ENCODE measurements around the gene SRA1. TPM values are rescaled to one million over a fixed set of nuclear protein-coding genes. Genes with fewer than 3 reads are reported as not detected.

SRA1 gene
- total RNA-seq, 2 experiments from 2014 or later, result 34.4 to 36.9 TPM

DNA sequence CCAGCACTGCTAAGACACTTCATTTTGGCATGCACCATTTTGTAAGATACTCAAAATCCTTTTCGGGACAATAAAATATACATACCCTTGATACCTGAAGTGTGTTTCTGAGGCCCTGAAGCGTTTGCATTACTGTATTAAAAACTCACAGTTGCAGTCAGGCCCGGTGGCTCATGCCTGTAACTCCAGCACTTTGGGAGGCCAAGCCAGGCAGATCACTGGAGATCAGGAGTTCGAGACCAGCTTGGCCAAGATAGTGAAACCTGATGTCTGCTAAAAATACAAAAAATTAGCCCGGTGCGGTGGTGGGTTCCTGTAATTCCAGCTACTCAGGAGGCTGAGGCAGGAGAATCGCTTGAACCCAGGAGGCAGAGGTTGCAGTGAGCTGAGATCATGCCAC, 12.3 kb downstream of the SRA1 start:
- DNase-seq, result no peak
- peaks cover 23% of the 10 kb centered on the region for H3K4me1 Mint-ChIP-seq
- no peak overlapping the region for H3K4me3 Mint-ChIP-seq
- H3K27me3 Mint-ChIP-seq, result no peaks in the 10 kb centered on the region
- H3K27ac Mint-ChIP-seq, result no peak overlapping the region
- no peak for ATAC-seq (ENCODE audit: low read depth)
- no peaks in the 10 kb centered on the region for H3K9me3 Mint-ChIP-seq
- POLR2A ChIA-PET, result no interaction called here
- peaks cover 20% of the 10 kb centered on the region for H3K36me3 Mint-ChIP-seq

- Mint-ChIP-seq H3K4me1 (peaks cover 9% of the 10 kb centered on the region), H3K27ac (no peak overlapping the region), H3K27me3 (no peaks in the 10 kb centered on the region), H3K9me3 (no peaks in the 10 kb centered on the region), H3K4me3 (no peak overlapping the region), H3K36me3 (peaks cover 23% of the 10 kb centered on the region)
- ATAC-seq (ENCODE audit: low read depth) (no peak), DNase-seq (no peak)
- POLR2A ChIA-PET, result no interaction called here
Observed at GRCh38 chr5:140542972-140543371, 14.3 kb downstream of the SRA1 start.

DNA sequence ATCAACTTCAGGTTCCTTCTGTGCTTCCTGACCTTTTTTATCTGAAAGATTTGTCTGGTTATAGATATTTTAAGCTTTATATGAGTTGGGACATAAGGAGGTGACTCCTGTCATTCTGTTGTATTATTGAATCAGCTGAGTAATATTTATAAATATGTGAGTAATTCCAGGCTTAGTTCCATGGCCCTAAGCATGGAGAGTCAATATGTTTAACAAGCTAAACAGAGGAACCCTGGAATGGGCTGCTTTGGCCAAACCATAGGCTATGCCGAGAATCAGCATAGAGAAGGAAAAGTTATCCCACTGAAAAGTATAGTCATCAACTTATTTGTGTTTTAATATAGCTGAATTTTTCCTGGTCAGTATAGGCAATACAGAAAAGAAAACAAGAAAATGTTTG, 17.0 kb downstream of the SRA1 start:
- H3K4me1 Mint-ChIP-seq, result no peaks in the 10 kb centered on the region
- no peak for DNase-seq
- no peak overlapping the region for H3K27ac Mint-ChIP-seq
- no peaks in the 10 kb centered on the region for H3K9me3 Mint-ChIP-seq
- H3K27me3 Mint-ChIP-seq, result no peaks in the 10 kb centered on the region
- POLR2A ChIA-PET, result no interaction called here
- H3K36me3 Mint-ChIP-seq, result peaks cover 31% of the 10 kb centered on the region
- H3K4me3 Mint-ChIP-seq, result no peak overlapping the region
- no peak for ATAC-seq (ENCODE audit: low read depth)

DNA sequence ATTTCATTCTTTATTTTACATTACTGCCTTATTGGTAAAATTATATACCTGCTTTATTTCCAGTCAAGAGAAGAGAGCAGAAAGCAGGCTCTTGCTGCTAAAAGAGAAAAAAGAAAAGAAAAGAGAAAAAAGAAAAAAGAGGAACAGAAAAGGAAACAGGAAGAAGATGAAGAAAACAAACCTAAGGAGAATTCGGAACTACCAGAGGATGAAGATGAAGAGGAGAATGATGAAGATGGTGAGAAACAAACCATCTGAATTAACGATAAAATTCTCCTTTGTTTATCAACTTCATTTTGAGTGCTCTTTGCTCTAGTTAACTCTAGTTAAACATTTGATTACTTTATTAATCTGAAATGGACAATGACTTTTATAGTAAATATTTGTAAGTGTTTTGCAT, 33.3 kb downstream of the SRA1 start:
- POLR2A ChIA-PET, result no interaction called here
- no peaks in the 10 kb centered on the region for H3K4me1 Mint-ChIP-seq

GRCh38 chr5:140513124-140513523, 44.1 kb downstream of the SRA1 start:
- H3K36me3 Mint-ChIP-seq, result peaks cover 40% of the 10 kb centered on the region
- H3K9me3 Mint-ChIP-seq, result no peaks in the 10 kb centered on the region
- no peaks in the 10 kb centered on the region for H3K27me3 Mint-ChIP-seq
- H3K4me1 Mint-ChIP-seq, result peaks cover 1% of the 10 kb centered on the region
- no peak overlapping the region for H3K27ac Mint-ChIP-seq
- no peak for ATAC-seq (ENCODE audit: low read depth)
- no peak for DNase-seq
- H3K4me3 Mint-ChIP-seq, result no peak overlapping the region
- POLR2A ChIA-PET, result no interaction called here

More for the DNA sequence above, 33.3 kb downstream of the SRA1 start:
- Mint-ChIP-seq H3K27me3 (no peaks in the 10 kb centered on the region), H3K27ac (no peak overlapping the region), H3K4me3 (no peak overlapping the region), H3K9me3 (peaks cover 2% of the 10 kb centered on the region), H3K36me3 (peaks cover 15% of the 10 kb centered on the region)
- DNase-seq (no peak), ATAC-seq (ENCODE audit: low read depth) (no peak)

- ATAC-seq (ENCODE audit: low read depth) (no peak), DNase-seq (no peak)
- POLR2A ChIA-PET, result no interaction called here
- no peak overlapping the region for H3K27ac Mint-ChIP-seq
- no peak overlapping the region for H3K4me3 Mint-ChIP-seq
- no peaks in the 10 kb centered on the region for H3K27me3 Mint-ChIP-seq
- H3K4me1 Mint-ChIP-seq, result peaks cover 1% of the 10 kb centered on the region
- no peaks in the 10 kb centered on the region for H3K9me3 Mint-ChIP-seq
- peaks cover 36% of the 10 kb centered on the region for H3K36me3 Mint-ChIP-seq
Observed at GRCh38 chr5:140509898-140510297, 47.4 kb downstream of the SRA1 start.

DNA sequence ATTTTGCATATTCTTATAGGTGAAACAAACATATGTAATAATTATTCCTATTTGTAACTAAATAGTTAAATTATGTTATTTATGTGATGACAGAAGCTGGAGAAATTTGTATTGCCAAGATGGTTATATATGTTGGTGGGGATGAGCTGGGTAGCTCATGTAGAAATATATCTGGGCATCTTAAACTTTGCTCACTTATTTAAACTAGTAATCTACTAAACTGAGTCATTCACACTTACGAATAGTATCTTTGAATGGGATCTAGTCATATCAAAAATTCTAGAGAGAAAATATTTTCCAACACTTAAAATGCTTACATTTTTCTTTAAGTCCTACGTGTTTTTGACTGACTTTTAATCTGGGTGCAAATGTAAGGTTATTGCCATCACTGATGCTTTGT, 54.4 kb downstream of the SRA1 start:
- Mint-ChIP-seq H3K27me3 (no peaks in the 10 kb centered on the region), H3K9me3 (no peaks in the 10 kb centered on the region), H3K4me1 (no peaks in the 10 kb centered on the region), H3K27ac (no peak overlapping the region), H3K4me3 (no peak overlapping the region), H3K36me3 (peaks cover 17% of the 10 kb centered on the region)
- ATAC-seq (ENCODE audit: low read depth) (no peak), DNase-seq (no peak)
- POLR2A ChIA-PET, result interaction anchor here (0.6 kb wide), 1 partner anchor 121 kb away, joined by 4 read pairs; no protein-coding TSS in a partner anchor

Small RNAs within 50 kb of the gene (microRNA-seq; reads per million reads assigned to microRNA genes)
- not detected for gene MIR6831

Other genes with a start within 250 kb of the SRA1 start
- gene HBEGF, start 210.9 kb downstream of the SRA1 start, total RNA-seq, result 10 to 100 TPM; 12.8 TPM
- gene SLC4A9, start 197.3 kb downstream of the SRA1 start, total RNA-seq, result under 1 TPM; 0.17 to 0.31 TPM
- 100 to 1,000 TPM; 148 to 156 TPM for gene ANKHD1, start 155.6 kb downstream of the SRA1 start, total RNA-seq
- gene EIF4EBP3, start 9.8 kb downstream of the SRA1 start, total RNA-seq, result 10 to 100 TPM; 11.8 to 12.0 TPM
- gene APBB3, start 7.1 kb upstream of the SRA1 start, total RNA-seq, result 10 to 100 TPM; 41.3 to 47.7 TPM
- 10 to 100 TPM; 80.8 to 94.0 TPM for gene SLC35A4, start 7.4 kb upstream of the SRA1 start, total RNA-seq
- 1 to 10 TPM; 3.5 to 4.1 TPM for gene CD14, start 75.7 kb upstream of the SRA1 start, total RNA-seq
- gene TMCO6, start 82.0 kb upstream of the SRA1 start, total RNA-seq, result 10 to 100 TPM; 39.2 to 43.7 TPM
- gene NDUFA2, start 90.2 kb upstream of the SRA1 start, total RNA-seq, result 10 to 100 TPM; 65.9 to 66.6 TPM
- gene IK, start 90.4 kb upstream of the SRA1 start, total RNA-seq, result 100 to 1,000 TPM; 135 to 140 TPM
- gene WDR55, start 107.4 kb upstream of the SRA1 start, total RNA-seq, result 10 to 100 TPM; 41.8 to 45.4 TPM
- gene DND1, start 116.1 kb upstream of the SRA1 start, total RNA-seq, result 1 to 10 TPM; 3.1 to 3.4 TPM
- 10 to 100 TPM; 77.3 to 81.5 TPM for gene HARS1, start 133.9 kb upstream of the SRA1 start, total RNA-seq
- 10 to 100 TPM; 38.7 to 41.7 TPM for gene HARS2, start 134.0 kb upstream of the SRA1 start, total RNA-seq
- 10 to 100 TPM; 54.7 to 57.8 TPM for gene ZMAT2, start 143.0 kb upstream of the SRA1 start, total RNA-seq
- gene PCDHA1, start 228.7 kb upstream of the SRA1 start, total RNA-seq, result not detected
- not detected for gene PCDHA2, start 237.4 kb upstream of the SRA1 start, total RNA-seq
- not detected for gene PCDHA3, start 243.6 kb upstream of the SRA1 start, total RNA-seq
- not detected for gene PCDHA4, start 249.6 kb upstream of the SRA1 start, total RNA-seq

All from activated naive CD8-positive, alpha-beta T cell treated with anti-CD3 and anti-CD28 coated beads, Interleukin-2, amount 10 ng/mL, durations not matched to agents 7 days and 5 days (primary cell).